Activated CD4-positive, alpha-beta T cell treated with anti-CD3 and anti-CD28 coated beads, Interleukin-2, amount 50 U/mL, for 1 hour (primary cell): ENCODE measurements around the gene ZC3H10.
A peak's percentile ranks its signal among the peaks of the same experiment; 100 is the strongest.

Source experiments
- DNase-seq: peaks from one replicate; pipeline ENCODE4 v3.0.0-alpha.2; 2020

Gene ZC3H10

GRCh38 chr12:56128670-56129205, 10.7 kb downstream of the ZC3H10 start:
- no peak for DNase-seq

GRCh38 chr12:56129206-56129941, 11.3 kb downstream of the ZC3H10 start:
- DNase-seq, result peak; percentile 73

DNA sequence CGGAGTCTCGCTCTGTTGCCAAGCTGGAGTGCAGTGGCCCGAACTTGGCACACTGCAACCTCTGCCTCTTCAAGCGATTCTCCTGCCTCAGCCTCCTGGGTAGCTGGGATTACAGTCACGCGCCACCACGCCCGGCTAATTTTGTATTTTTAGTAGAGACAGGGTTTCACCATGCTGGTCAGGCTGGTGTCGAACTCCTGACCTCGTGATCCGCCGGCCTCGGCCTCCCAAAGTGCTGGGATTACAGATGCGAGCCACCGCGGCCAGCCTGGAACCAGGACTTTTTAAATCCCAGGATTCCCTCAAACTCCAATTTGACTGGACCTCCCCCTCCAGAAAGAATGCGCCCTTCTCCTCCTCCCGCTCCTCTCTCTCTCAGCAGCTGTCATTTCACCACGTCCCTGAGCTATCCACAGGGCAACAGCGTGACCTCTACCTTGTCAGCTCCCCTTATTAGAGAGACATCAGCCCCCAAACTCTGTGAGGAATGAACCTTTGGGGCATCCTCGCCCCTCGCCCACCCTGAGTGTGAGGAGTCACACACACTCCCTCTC, 12.0 kb downstream of the ZC3H10 start:
- no peak for DNase-seq

- DNase-seq, result no peak
Measured at GRCh38 chr12:56130876-56131275, 12.8 kb downstream of the ZC3H10 start.

GRCh38 chr12:56134897-56135296, 16.8 kb downstream of the ZC3H10 start:
- DNase-seq, result no peak

DNA sequence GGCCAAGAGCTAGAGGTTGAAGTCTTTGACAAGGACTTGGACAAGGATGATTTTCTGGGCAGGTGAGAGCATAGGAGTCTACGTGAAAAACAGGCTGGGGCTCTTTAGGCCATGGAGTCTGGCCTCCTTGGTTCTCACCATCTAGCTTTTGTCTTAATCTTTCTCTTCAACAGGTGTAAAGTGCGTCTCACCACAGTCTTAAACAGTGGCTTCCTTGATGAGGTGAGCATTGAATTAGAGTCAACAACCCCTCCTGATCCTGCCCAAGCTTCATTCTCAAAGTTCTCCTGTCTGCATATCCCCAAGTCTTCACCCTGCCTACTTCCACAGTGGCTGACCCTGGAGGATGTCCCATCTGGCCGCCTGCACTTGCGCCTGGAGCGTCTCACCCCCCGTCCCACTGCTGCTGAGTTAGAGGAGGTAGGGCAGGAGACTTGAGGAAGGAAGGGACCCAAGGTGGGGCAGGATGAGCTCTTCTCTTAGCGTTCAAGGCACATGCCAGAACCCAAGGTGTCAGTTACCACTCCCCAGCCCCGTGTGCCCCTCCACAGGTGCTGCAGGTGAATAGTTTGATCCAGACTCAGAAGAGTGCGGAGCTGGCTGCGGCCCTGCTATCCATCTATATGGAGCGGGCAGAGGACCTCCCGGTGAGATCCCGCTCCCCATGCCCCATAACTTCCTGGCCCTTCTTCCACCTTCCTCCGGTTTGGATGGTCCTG, 19.9 kb downstream of the ZC3H10 start:
- DNase-seq, result no peak

GRCh38 chr12:56141946-56142784, 24.1 kb downstream of the ZC3H10 start:
- DNase-seq, result no peak

DNA sequence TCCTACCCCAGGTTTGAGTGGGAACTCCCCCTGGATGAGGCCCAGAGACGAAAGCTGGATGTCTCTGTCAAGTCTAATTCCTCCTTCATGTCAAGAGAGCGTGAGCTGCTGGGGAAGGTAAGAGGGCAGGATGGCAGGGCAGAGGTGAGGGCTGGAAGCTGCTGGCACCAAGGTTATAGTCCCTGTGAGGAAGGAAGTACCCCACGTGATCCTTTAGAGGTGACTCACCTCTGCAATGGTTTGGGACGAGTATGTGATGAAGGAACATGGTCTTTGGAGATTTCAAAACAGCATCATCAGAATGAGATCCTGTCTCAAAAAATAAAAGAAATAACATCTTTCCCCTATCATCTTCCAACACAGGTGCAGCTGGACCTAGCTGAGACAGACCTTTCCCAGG, 25.2 kb downstream of the ZC3H10 start:
- DNase-seq, result no peak

DNA sequence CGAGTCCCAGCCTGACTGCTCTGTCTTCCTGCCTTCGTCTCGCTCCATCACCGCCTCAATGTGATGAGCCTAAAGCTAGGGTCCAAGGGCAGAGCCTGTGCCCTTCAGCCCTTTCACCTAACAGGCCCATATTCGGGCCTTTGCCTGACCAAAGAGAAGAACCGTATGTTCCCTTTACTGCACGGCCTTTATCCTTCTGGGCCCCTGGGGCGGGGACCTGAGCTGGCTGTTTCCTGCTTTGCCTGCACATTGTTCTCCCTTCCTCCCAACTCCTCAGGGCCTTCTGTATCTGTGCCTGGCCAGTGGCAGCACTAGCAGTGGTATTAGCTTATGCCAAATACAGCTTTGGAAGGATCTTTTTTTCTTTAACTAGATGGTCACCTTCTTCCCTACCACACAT, 25.8 kb downstream of the ZC3H10 start:
- no peak for DNase-seq

- no peak for DNase-seq
Measured at GRCh38 chr12:56145217-56145616, 27.2 kb downstream of the ZC3H10 start.

DNA sequence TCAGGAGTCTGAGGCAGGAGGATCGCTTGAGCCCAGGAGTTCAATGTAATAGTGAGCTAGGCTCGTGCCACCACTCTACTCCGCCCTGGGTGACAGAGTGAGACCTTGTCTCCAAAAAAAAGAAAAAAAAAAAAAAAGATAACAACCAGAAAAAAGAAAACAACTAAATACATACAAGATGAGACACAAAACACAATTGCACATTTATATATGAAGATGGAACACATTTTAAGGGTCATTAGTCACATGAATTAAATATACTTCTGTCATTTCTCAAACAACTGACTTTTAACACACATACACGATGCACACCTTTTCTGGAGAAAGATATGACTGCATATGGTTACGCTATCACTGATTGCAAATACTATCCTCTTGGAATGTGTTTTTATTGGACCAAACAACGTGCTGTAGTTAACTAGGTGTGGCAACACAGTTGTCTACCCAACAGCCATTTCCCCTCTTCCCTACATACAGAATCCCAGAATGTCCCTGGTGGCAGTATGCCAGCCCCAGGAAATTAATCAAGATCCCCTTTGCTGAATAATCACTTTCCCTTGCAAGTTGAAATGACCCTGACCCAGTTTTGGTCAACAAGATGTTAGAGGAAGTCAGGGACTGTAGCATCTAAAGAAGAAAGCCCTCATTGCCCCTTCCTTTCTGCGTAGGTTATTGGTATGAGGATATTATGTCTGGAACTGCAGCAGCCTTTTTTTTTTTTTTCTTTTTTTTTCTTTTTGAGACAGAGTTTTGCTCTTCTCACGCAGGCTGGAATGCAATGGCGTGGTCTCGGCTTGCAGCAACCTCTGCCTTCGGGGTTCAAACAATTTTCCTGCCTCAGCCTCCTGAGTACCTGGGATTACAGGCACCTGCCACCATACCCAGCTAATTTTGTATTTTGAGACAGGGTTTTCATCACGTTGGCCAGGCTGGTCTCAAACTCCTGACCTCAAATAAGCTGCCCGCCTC, 28.7 kb downstream of the ZC3H10 start:
- DNase-seq, result no peak

- no peak for DNase-seq
Measured at GRCh38 chr12:56150563-56150962, 32.5 kb downstream of the ZC3H10 start.

DNA sequence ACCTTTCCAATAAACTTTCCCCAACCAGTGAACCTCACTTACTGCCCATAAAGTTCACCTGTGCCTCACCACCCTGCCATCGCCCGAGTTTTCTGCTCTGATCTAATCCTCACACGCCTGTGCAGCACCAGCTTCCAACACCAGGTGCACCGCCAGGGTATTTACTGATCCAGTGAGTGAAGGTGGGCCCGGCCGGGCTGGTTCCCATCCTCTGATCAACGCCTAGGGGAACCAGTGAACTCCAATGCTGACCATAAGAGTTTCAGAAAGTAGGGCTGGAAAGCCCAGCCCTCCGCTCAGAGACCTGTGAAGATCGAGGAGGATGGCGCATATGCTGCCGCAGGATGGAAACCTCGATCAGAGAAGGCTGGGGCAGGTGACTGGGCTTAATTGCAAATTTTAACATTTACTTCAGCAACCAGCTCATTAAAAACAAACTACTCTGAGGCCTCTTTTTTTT, 33.6 kb downstream of the ZC3H10 start:
- DNase-seq, result peak; percentile 66

- DNase-seq, result peak; percentile 92
Measured at GRCh38 chr12:56152132-56152755, 34.2 kb downstream of the ZC3H10 start, which contains the start of gene MYL6B. MYL6B (plus strand) TSS chr12:56152587; CDS start chr12:56153919, 1,332 bp downstream.

DNA sequence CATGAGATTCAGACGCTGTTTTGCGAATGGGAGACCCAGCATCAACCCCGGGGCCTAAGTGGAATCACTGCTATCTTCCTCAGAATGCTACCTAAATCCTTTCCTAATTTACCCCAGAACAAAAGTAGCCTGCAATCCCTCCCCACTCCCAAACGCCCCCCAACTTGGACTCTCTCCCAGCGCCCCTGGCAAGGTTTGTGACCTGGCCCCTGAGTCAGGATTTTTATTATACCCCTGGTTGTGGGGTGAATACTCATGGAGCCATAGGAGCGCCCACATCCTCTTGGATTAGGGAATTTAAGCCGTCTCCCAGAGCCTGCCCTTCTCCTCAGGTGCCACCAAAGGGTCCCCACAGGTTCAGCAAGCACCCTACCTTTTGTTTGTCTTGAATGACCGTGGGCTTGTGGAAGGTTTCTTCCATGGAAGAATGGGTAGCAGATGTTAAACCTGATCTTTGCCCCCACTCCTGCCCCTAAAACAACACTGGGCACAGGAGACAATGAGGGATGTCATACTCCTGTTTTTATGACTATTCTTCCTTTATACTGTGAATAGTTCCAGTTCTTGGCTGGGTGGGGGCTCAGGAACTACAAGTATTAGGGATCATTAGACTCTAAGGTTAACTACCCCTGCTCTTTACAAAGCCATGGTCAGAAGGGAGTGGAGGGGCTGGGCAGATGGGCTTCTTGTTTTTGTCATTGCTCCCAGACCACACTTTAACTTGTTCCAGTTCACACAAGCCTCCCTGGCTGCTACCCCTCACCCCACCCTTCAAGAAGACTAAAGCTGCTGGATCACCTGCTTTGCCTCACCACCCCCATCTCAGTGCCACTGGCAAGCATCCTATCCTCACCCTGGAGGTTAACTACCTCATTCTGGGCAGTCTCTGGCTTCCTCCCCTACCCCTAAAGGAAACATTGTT, 35.0 kb downstream of the ZC3H10 start:
- DNase-seq, result no peak

DNA sequence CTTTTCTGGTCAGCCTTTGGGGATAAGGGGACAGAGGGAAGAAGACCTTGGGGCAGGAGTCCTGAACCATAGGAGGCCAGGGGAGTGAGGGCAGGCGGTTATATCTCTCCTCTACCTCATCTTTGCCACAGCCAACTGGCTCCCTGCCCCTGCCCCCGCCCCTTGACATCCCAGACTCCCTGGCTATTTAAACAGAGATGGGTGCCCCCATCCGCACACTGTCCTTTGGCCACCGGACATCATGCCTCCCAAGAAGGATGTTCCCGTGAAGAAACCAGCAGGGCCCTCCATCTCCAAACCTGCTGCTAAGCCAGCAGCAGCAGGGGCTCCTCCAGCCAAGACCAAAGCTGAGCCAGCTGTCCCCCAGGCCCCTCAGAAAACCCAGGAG, 35.6 kb downstream of the ZC3H10 start:
- DNase-seq, result no peak

- no peak for DNase-seq
Measured at GRCh38 chr12:56154246-56154771, 36.2 kb downstream of the ZC3H10 start.

DNA sequence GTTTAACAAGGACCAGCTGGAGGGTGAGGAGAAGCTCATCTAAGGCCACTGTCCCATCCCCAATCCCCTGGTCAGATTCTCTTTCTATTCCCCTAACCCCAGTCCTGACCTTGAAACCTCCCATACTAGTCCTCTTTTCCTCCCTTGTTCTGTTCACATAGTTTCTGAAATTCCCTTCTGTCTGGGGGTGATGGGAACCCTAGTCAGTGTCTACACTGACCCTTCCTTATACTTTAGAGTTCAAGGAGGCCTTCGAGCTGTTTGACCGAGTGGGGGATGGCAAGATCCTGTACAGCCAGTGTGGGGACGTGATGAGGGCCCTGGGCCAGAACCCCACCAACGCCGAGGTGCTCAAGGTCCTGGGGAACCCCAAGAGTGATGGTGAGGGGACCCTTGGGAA, 36.8 kb downstream of the ZC3H10 start:
- DNase-seq, result no peak

GRCh38 chr12:56155256-56155845, 37.3 kb downstream of the ZC3H10 start:
- DNase-seq, result no peak
